Activated T-helper 17 cell treated with anti-CD3 and anti-CD28 coated beads, Interleukin-2, amount 50 U/mL, for 72 hours (primary cell): ENCODE measurements around the gene PNPO. TPM values are rescaled to one million over a fixed set of nuclear protein-coding genes. Genes with fewer than 3 reads are reported as not detected.
A peak's percentile ranks its signal among the peaks of the same experiment; 100 is the strongest.

Experiments used
- ATAC-seq: fragments of 150-1000 bp; cut with Tn5 transposase; replicated peaks from 2 replicates; pipeline ENCODE4 v1.10.0; 2021; ENCODE audit warnings: mild to moderate bottlenecking, moderate library complexity
- H3K27ac Mint-ChIP-seq: one replicate; pipeline ENCODE4 v1.8.0; 2022; ENCODE audit warnings: mixed read lengths
- H3K27me3 Mint-ChIP-seq: one replicate; pipeline ENCODE4 v1.8.0; 2022; ENCODE audit warnings: mixed read lengths
- H3K36me3 Mint-ChIP-seq: one replicate; pipeline ENCODE4 v1.8.0; 2022; ENCODE audit warnings: low read depth, mild to moderate bottlenecking, mixed read lengths
- H3K4me1 Mint-ChIP-seq: one replicate; pipeline ENCODE4 v1.8.0; 2022; ENCODE audit warnings: mixed read lengths
- H3K4me3 Mint-ChIP-seq: one replicate; pipeline ENCODE4 v1.8.0; 2022; ENCODE audit warnings: mild to moderate bottlenecking, mixed read lengths
- H3K9me3 Mint-ChIP-seq: one replicate; pipeline ENCODE4 v1.8.0; 2022; ENCODE audit warnings: mixed read lengths
- total RNA-seq, 2 donors: library from RNA; stranded (reverse); gene quantifications; one replicate each; pipeline ENCODE4 v1.2.3, GENCODE V29; 2022

The PNPO gene
- total RNA-seq, 2 donors from 2014 or later: 18.0 to 33.7 TPM

DNA sequence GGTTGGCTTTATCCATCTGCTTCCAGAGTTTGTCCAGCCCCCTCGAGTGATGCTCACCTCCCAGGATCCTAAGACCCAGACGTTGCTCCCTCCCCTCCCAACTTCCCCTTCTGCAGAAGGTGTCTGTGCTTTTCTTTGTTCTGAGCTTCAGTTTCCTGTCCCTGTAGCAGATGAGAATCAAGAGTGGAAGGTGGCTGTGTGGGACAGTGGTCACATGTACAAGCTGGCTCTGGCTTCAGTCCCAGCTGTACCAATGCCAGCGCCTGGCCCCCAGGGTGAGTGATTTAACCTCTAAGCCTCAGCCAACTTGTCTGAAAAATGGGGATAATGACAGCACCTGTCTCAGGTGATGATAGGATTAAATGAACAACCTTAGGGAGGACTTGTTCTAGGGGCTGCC, 8.6 kb downstream of the PNPO start:
- peaks cover 52% of the 10 kb centered on the region for H3K36me3 Mint-ChIP-seq
- H3K9me3 Mint-ChIP-seq: no peaks in the 10 kb centered on the region
- H3K27me3 Mint-ChIP-seq: no peaks in the 10 kb centered on the region
- H3K4me3 Mint-ChIP-seq: peak overlapping the region; percentile 50
- peak overlapping the region; percentile 70 for H3K27ac Mint-ChIP-seq
- peaks cover 17% of the 10 kb centered on the region for H3K4me1 Mint-ChIP-seq
- ATAC-seq: no peak

DNA sequence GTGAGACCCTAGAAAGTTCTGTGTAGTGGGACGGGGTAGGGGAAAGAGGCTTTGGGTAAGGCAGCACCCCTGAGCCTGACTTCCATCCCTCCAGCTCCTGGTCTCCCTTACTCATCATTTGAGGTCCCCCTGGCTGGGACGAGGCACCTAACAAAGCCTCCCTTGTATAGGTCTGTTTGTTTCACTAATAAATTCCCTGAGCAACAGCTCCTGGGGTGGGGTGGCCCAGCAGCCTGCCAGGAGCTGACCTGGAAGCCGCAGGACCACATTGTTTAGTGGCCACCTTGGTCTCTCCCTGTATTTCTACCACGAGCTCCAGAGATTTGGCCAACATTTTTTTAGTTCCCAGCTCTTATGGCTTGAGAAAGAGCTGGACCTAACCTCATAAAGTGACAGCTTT, 9.1 kb downstream of the PNPO start:
- peaks cover 13% of the 10 kb centered on the region for H3K4me1 Mint-ChIP-seq
- no peak overlapping the region for H3K27ac Mint-ChIP-seq
- peaks cover 47% of the 10 kb centered on the region for H3K36me3 Mint-ChIP-seq
- H3K27me3 Mint-ChIP-seq: no peaks in the 10 kb centered on the region
- H3K4me3 Mint-ChIP-seq: no peak overlapping the region
- H3K9me3 Mint-ChIP-seq: no peaks in the 10 kb centered on the region
- no peak for ATAC-seq

DNA sequence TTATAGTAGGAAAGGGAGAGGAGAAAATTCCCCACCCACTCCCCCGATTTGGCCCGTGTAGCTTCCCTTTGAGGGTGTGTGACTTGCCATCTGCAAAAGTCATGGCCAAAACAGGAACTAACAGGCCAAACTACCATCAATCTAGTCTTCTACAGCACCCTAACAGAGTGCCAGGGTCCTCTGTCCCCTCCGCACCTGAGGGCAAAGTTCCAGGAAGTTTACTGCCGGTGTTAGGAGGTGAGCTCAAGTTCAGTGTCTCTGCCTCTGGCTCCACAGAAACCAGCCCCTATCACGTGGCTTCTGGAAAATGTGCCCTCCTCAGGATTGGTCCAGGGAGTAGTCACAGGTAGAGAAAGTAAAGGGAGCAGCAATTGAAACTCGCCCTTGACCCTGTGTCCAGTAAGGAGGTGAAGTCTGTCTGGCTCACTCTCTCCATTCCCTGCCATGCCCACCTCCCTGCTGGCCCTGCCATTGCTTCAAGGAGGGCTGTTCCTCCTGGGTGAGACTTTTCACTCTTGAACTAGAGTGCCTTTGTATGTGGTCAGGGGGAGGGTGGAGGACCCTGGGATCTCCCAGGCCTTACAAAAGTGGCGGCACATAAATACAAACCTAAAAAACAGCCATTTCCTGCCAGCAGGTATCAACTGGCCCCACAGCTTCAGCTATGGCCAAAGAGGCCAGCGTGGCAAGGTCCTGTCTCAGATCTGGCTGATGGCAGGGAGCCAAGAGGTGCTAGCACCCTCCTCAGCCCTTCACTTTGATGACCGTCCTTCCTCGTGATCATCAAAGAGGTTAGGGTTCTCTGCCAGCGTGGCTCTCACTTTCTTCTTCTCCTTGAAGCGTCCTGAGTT, 11.0 kb downstream of the PNPO start:
- H3K4me3 Mint-ChIP-seq: no peak overlapping the region
- H3K4me1 Mint-ChIP-seq: peaks cover 8% of the 10 kb centered on the region
- H3K36me3 Mint-ChIP-seq: peaks cover 29% of the 10 kb centered on the region
- no peak for ATAC-seq
- H3K27me3 Mint-ChIP-seq: no peaks in the 10 kb centered on the region
- H3K27ac Mint-ChIP-seq: no peak overlapping the region
- H3K9me3 Mint-ChIP-seq: no peaks in the 10 kb centered on the region

- no peak for ATAC-seq
- Mint-ChIP-seq H3K4me3 (no peak overlapping the region), H3K4me1 (peaks cover 6% of the 10 kb centered on the region), H3K27ac (no peak overlapping the region), H3K36me3 (peaks cover 17% of the 10 kb centered on the region), H3K27me3 (no peaks in the 10 kb centered on the region), H3K9me3 (no peaks in the 10 kb centered on the region)
Observed at GRCh38 chr17:47953909-47954308, 12.5 kb downstream of the PNPO start.

DNA sequence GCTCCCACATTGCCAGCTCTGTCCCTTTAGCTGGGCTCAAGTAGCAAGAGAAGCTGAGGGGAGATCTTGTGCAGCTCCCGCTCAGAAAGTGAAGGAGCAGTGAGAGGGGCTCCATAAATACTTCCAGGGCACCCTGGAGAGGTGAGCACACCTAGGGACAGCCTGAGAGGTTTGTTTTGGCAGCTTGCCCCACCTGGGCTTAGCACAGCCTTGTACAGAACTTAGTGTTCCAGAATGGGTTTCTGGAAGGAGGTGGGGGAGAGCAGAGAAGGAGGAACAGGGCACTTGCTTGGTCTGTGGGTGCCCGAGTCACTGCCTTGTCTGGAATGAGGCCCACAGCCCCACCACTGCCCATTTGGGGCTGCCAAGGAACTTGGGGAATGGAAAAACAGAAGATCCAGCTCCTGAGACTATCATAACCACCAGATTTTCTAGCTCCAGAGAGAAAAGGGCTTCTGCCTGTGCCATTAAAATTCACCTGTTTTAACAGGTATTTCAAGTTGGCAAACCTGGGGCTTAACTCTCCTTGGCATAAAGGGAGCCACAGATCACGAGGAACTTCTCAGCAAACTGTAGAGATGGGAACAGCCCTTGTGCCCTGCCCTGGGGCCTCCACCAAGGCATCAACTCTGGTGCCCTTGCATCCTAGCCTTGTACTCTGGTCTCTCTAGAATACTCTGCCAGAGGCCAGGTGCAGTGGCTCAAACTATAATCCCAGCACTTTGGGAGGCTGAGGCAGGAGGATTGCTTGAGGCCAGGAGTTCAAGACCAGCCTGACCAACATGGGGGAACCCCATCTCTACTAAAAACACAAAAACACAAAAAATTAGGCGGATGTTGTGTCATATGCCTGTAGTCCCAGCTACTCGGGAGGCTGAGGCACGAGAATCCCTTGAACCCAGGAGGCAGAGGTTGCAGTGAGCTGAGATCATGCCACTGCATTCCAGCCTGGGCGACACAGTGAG, 14.4 kb downstream of the PNPO start:
- Mint-ChIP-seq H3K27me3 (no peaks in the 10 kb centered on the region), H3K4me3 (no peak overlapping the region), H3K27ac (no peak overlapping the region), H3K36me3 (peaks cover 12% of the 10 kb centered on the region), H3K9me3 (no peaks in the 10 kb centered on the region), H3K4me1 (no peaks in the 10 kb centered on the region)
- no peak for ATAC-seq

- ATAC-seq: no peak
- Mint-ChIP-seq H3K27ac (no peak overlapping the region), H3K36me3 (peaks cover 6% of the 10 kb centered on the region), H3K27me3 (no peaks in the 10 kb centered on the region), H3K4me3 (no peak overlapping the region), H3K4me1 (no peaks in the 10 kb centered on the region), H3K9me3 (no peaks in the 10 kb centered on the region)
Observed at GRCh38 chr17:47956791-47957590, 15.6 kb downstream of the PNPO start.

DNA sequence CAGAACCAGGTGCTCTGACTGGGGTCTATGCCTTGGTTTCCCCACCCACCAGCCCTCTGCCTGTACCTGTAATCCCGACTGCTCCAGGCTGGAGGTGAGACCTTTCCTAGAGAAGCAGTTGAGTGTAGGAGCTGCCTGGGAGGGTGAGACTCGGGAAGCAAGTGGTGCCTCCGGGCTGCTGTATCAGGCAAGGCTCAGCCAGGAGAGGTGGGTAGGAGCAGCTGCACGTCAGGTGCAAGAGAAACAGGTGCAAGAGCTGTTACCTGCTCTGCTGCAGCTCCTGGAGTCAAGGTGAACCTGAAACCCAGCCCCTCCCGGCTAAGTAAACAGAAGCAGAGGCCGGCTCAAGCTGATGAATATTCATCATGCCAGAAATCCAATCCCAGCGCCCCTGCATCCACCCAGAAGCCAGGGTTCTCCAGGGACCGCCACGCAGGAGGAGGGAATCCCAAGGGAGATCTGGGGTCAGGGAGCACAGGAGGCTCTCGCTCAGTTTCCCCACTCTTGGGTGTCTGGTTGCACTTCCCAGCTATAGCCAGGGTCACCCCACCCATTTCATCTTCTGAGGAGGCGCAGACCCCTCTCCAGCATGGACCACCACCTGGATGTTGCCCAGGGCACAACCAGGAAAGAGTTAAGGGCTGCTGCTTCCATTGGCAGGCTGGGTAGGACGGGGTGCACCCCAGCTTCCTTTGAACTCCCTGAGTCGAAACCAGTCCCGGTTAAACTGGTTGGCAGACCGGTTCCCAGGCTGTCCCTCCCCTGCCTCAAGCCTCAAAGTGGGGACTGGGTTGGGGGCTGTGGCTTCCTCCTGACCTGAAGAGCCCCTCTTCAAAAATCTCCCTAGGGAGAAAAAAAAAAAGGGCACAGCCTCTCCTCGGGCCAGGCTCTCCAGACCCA, 16.5 kb downstream of the PNPO start, which contains the start of gene PRR15L:
TSS of gene PRR15L (minus strand) at position 293 of the 900 bp plus-strand sequence. CDS start 4,649 bp downstream, outside the sequence.
- no peak for ATAC-seq
- no peaks in the 10 kb centered on the region for H3K4me1 Mint-ChIP-seq
- H3K27ac Mint-ChIP-seq: no peak within 1 kb of the TSS
- H3K4me3 Mint-ChIP-seq: no peak within 1 kb of the TSS
- H3K27me3 Mint-ChIP-seq: no peaks in the 10 kb centered on the region
- no peaks in the 10 kb centered on the region for H3K9me3 Mint-ChIP-seq
- no peaks in the 10 kb centered on the region for H3K36me3 Mint-ChIP-seq

- Mint-ChIP-seq H3K36me3 (no peaks in the 10 kb centered on the region), H3K9me3 (no peaks in the 10 kb centered on the region), H3K27ac (no peak overlapping the region), H3K4me3 (no peak overlapping the region), H3K4me1 (no peaks in the 10 kb centered on the region), H3K27me3 (no peaks in the 10 kb centered on the region)
- ATAC-seq: no peak
Observed at GRCh38 chr17:47959825-47960655, 18.7 kb downstream of the PNPO start.

DNA sequence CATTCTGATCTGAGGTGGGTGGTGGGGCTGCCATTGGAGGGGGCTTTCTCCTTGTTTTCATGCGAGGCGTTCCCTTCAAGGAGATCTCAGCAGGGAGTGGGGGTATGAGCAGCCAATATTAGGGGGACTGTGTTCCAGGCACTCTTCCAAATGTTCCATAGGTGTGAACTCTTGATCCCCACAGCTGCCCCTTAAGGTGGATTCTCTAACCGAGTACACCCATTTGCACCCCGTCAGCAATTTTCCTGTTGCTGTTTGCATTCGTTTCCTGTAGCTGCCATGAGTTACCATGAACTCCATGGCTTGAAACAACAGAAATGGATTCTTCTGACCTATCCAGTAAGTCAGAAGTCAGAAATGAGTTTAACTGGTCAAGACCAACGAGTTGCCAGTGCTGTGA, 20.0 kb downstream of the PNPO start:
- ATAC-seq: no peak

GRCh38 chr17:47962901-47963300, 21.5 kb downstream of the PNPO start:
- Mint-ChIP-seq H3K4me1 (no peaks in the 10 kb centered on the region), H3K27ac (no peak overlapping the region), H3K4me3 (no peak overlapping the region), H3K27me3 (no peaks in the 10 kb centered on the region), H3K36me3 (no peaks in the 10 kb centered on the region), H3K9me3 (no peaks in the 10 kb centered on the region)
- no peak for ATAC-seq

More for the DNA sequence above, 20.0 kb downstream of the PNPO start:
- Mint-ChIP-seq H3K9me3 (no peaks in the 10 kb centered on the region), H3K27me3 (no peaks in the 10 kb centered on the region), H3K27ac (no peak overlapping the region), H3K4me3 (no peak overlapping the region), H3K4me1 (no peaks in the 10 kb centered on the region), H3K36me3 (no peaks in the 10 kb centered on the region)

- Mint-ChIP-seq H3K9me3 (no peaks in the 10 kb centered on the region), H3K36me3 (no peaks in the 10 kb centered on the region), H3K27me3 (no peaks in the 10 kb centered on the region), H3K27ac (no peak overlapping the region), H3K4me3 (no peak overlapping the region), H3K4me1 (peaks cover 4% of the 10 kb centered on the region)
- ATAC-seq: no peak
Observed at GRCh38 chr17:47964856-47965255, 23.5 kb downstream of the PNPO start.

DNA sequence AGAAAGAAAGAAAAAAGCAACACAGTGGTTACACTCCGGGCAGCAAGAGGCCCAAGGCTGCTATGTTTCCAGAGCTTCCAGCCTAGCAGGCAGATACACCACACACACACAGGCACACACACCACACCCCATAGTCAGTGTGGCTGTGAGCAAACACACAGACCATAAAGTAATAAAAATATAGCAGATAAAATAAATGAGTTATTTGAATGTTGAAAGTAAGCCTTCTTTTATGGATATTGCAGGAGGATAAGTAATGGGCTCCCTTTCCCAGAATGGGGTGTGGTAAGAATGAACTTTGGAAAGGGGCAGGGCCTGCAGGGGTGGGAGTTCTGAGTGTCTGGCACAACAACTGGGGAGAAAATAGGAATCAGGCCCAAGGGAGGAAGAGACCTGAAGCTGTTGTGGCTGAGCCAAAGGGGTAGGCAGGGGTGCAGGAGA, 24.7 kb downstream of the PNPO start:
- Mint-ChIP-seq H3K9me3 (no peaks in the 10 kb centered on the region), H3K27ac (peak overlapping the region; percentile 33), H3K4me3 (no peak overlapping the region), H3K36me3 (peaks cover 4% of the 10 kb centered on the region), H3K27me3 (no peaks in the 10 kb centered on the region), H3K4me1 (peaks cover 12% of the 10 kb centered on the region)
- ATAC-seq: no peak
